GM23338 (cell line): Measurements from ENCODE around the gene SCP2. TPM values are rescaled to one million over a fixed set of nuclear protein-coding genes. Genes with fewer than 3 reads are reported as not detected.
A peak's percentile ranks its signal among the peaks of the same experiment; 100 is the strongest.

Experiments
- ATAC-seq: fragments of 200-7000 bp; cut with Tn5 transposase; 3 replicates; pipeline ENCODE4 v1.9.1; 2020
- DNase-seq: peaks from one replicate; pipeline ENCODE4 v3.0.0-alpha.2; 2015; ENCODE audit warnings: low spot score
- H2AFZ ChIP-seq: fragments of 200-600 bp; sonication (generic); 2 replicates; pipeline ENCODE4 v1.8.0; 2016; ENCODE audit warnings: antibody characterized with exemption, mild to moderate bottlenecking, moderate library complexity
- H3F3A ChIP-seq: fragments of 200-600 bp; sonication (generic); replicated peaks from 2 replicates; pipeline ENCODE4 v1.8.0; 2017; ENCODE audit warnings: antibody characterized with exemption, mixed run types, low read depth
- H3K27ac ChIP-seq: fragments of 200-600 bp; sonication (generic); 2 replicates; pipeline ENCODE4 v1.6.1; 2016; ENCODE audit warnings: low read depth
- H3K27me3 ChIP-seq: fragments of 200-600 bp; sonication (generic); 2 replicates; pipeline ENCODE4 v1.8.0; 2016; ENCODE audit warnings: mild to moderate bottlenecking, mixed run types, moderate library complexity; ENCODE audit not compliant: insufficient read depth
- H3K36me3 ChIP-seq: fragments of 200-600 bp; sonication (generic); 2 replicates; pipeline ENCODE4 v1.8.0; 2016; ENCODE audit warnings: mild to moderate bottlenecking; ENCODE audit not compliant: insufficient read depth
- H3K4me1 ChIP-seq: fragments of 200-600 bp; sonication (generic); 2 replicates; pipeline ENCODE4 v1.8.0; 2016; ENCODE audit warnings: mild to moderate bottlenecking, moderate library complexity; ENCODE audit not compliant: insufficient read depth
- H3K4me2 ChIP-seq: fragments of 200-600 bp; sonication (generic); 2 replicates; pipeline ENCODE4 v1.7.1; 2017; ENCODE audit warnings: mixed run types
- H3K4me3 ChIP-seq: fragments of 200-600 bp; sonication (generic); 2 replicates; pipeline ENCODE4 v1.6.1; 2016; ENCODE audit warnings: mixed run types
- H3K79me2 ChIP-seq: fragments of 200-600 bp; sonication (generic); replicated peaks from 2 replicates; pipeline ENCODE4 v1.8.0; 2017; ENCODE audit warnings: mild to moderate bottlenecking; ENCODE audit not compliant: insufficient read depth
- H3K9me2 ChIP-seq: fragments of 200-600 bp; sonication (generic); 2 replicates; pipeline ENCODE4 v1.8.0; 2017; ENCODE audit not compliant: insufficient read depth
- H4K20me1 ChIP-seq: fragments of 200-600 bp; sonication (generic); replicated peaks from 2 replicates; pipeline ENCODE4 v1.8.0; 2017; ENCODE audit warnings: mild to moderate bottlenecking; ENCODE audit not compliant: insufficient read depth
- H3K27ac Mint-ChIP-seq: 2 replicates; pipeline ENCODE4 v1.8.0; 2020; ENCODE audit warnings: inconsistent platforms, mild to moderate bottlenecking, moderate library complexity, mixed read lengths
- H3K27me3 Mint-ChIP-seq: 3 replicates; pipeline ENCODE4 v1.8.0; 2022; ENCODE audit warnings: low read depth, mild to moderate bottlenecking, moderate library complexity, mixed read lengths, inconsistent platforms; ENCODE audit not compliant: insufficient read depth, poor library complexity
- H3K36me3 Mint-ChIP-seq: 3 replicates; pipeline ENCODE4 v1.8.0; 2021; ENCODE audit warnings: low read depth, mild to moderate bottlenecking, inconsistent platforms, moderate library complexity, mixed read lengths
- H3K4me1 Mint-ChIP-seq: 3 replicates; pipeline ENCODE4 v1.8.0; 2020; ENCODE audit warnings: mild to moderate bottlenecking, inconsistent platforms, mixed read lengths
- H3K4me3 Mint-ChIP-seq: 3 replicates; pipeline ENCODE4 v1.8.0; 2021; ENCODE audit warnings: moderate library complexity, mild to moderate bottlenecking, inconsistent platforms, mixed read lengths
- H3K9me3 Mint-ChIP-seq: 3 replicates; pipeline ENCODE4 v1.8.0; 2020; ENCODE audit warnings: moderate library complexity, mild to moderate bottlenecking, inconsistent platforms, mixed read lengths
- CREB1 ChIP-seq: fragments of 250-450 bp; sonication (Bioruptor Pico); IDR thresholded peaks from 2 replicates; pipeline ENCODE4 v1.5.0; 2020; ENCODE audit warnings: low read depth, mild to moderate bottlenecking, moderate library complexity
- EZH2phosphoT487 ChIP-seq: fragments of 200-600 bp; sonication (generic); IDR thresholded peaks from one replicate; pipeline ENCODE4 v1.8.1; 2018; ENCODE audit warnings: antibody characterized with exemption; ENCODE audit not compliant: unreplicated experiment
- POLR2AphosphoS5 ChIP-seq: IDR thresholded peaks from 2 replicates; pipeline ENCODE4 v1.6.1; 2016; ENCODE audit warnings: antibody characterized with exemption, low read depth
- ZNF114 ChIP-seq: fragments of 250-450 bp; sonication (Bioruptor Pico); IDR thresholded peaks from 2 replicates; pipeline ENCODE4 v1.5.0; 2020; ENCODE audit warnings: mild to moderate bottlenecking, moderate library complexity
- ZNF331 ChIP-seq: fragments of 250-450 bp; sonication (Bioruptor Pico); IDR thresholded peaks from 2 replicates; pipeline ENCODE4 v1.5.0; 2020; ENCODE audit warnings: low read depth, mild to moderate bottlenecking, moderate library complexity
- ZNF462 ChIP-seq: fragments of 250-450 bp; sonication (Bioruptor Pico); IDR thresholded peaks from 2 replicates; pipeline ENCODE4 v1.5.0; 2020; ENCODE audit warnings: mild to moderate bottlenecking, moderate library complexity
- polyA plus RNA-seq: library from polyadenylated mRNA; unstranded; fragments of >200 nt; fragmentation: Nextera tagmentation; extraction: Ambion mirVana; gene quantifications from 2 replicates; pipeline ENCODE4 v1.2.1, GENCODE V29; 2016
- total RNA-seq: library from RNA; depleted of rRNA; stranded (reverse); fragments of >200 nt; shearing (Covaris generic); gene quantifications from 2 replicates; pipeline ENCODE4 v1.2.3, GENCODE V29; 2014

Gene SCP2
- total and polyA plus RNA-seq, 2 experiments from 2014 or later = 66.3 to 116 TPM

DNA sequence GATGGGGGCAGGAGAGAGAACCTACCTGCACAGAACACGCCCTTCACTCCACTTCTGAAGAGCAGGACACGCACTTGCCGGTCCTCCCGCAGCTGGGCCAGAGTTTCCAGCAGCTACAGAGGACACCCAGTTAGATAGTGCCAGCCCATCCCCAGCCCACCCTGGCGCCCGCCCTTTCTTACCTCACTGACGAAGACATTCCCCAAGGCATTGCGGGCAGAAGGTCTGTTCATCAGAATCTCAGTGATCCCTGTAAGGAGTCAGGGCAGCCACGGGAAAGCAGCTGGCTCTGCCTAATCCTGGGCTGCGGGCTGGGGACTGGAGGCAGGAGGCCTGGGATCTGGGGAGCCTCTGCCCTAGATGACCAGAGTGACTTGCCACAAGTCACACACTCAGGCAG lies 15.5 kb upstream of the SCP2 start:
- H3K36me3 ChIP-seq = no peaks in the 10 kb centered on the region
- Mint-ChIP-seq H3K27me3 (peaks cover 2% of the 10 kb centered on the region), H3K27ac (no peak overlapping the region), H3K4me3 (no peak overlapping the region), H3K36me3 (no peaks in the 10 kb centered on the region), H3K9me3 (no peaks in the 10 kb centered on the region), H3K4me1 (no peaks in the 10 kb centered on the region; the same call in 1 of the 3 replicates)
- H3K4me2 ChIP-seq = no peak overlapping the region
- ATAC-seq (peak; percentile 29), DNase-seq (no peak)
- H3K9me2 ChIP-seq = no peaks in the 10 kb centered on the region
- peaks cover 14% of the 10 kb centered on the region for H3K4me1 ChIP-seq
- H3K4me3 ChIP-seq = no peak overlapping the region
- no peaks in the 10 kb centered on the region for H3K79me2 ChIP-seq
- H3K27ac ChIP-seq = 0 out of 2 replicates have a peak overlapping the region, but pooled peaks have one; percentile 39
- no peaks in the 10 kb centered on the region for H3K27me3 ChIP-seq
- no peak overlapping the region for H2AFZ ChIP-seq
- H3F3A ChIP-seq = no peaks in the 10 kb centered on the region
- TF ChIP-seq ZNF462 (CRISPR knock-in tag) (no peak), ZNF114 (CRISPR knock-in tag) (no peak), POLR2AphosphoS5 (no peak), EZH2phosphoT487 (no peak), ZNF331 (CRISPR knock-in tag) (no peak), CREB1 (CRISPR knock-in tag) (no peak)
- no peaks in the 10 kb centered on the region for H4K20me1 ChIP-seq

DNA sequence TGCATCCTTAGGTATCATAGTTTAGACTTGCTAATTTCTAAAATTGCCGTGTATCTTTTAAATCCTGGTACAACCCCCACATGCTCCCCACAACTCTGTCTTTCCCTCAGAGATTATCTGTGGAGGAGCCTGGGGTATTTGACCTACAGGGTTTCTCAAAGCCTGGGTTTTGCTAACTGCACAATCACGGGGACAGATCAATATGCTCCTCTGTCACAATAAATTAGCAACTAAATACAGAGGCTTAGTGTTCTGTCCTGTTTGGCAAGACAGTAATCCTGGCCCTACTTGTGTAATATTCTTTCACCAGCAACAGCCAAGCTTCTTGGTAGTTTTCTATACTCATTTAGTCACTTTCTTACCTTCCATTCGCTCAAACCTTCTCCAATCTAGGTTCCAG lies 14.1 kb upstream of the SCP2 start:
- no peaks in the 10 kb centered on the region for H3K36me3 Mint-ChIP-seq
- H3K27ac ChIP-seq = no peak overlapping the region
- H3K4me2 ChIP-seq = no peak overlapping the region
- no peaks in the 10 kb centered on the region for H3K79me2 ChIP-seq
- no peak overlapping the region for H3K4me3 ChIP-seq
- no peak overlapping the region for H3K4me3 Mint-ChIP-seq
- H3K27me3 Mint-ChIP-seq = no peaks in the 10 kb centered on the region
- H3K9me2 ChIP-seq = no peaks in the 10 kb centered on the region
- no peak overlapping the region for H2AFZ ChIP-seq
- H3K4me1 Mint-ChIP-seq = no peaks in the 10 kb centered on the region; the same call in 1 of the 3 replicates
- no peak for DNase-seq
- no peaks in the 10 kb centered on the region for H3K9me3 Mint-ChIP-seq
- no peaks in the 10 kb centered on the region for H3K27me3 ChIP-seq
- peaks cover 14% of the 10 kb centered on the region for H3K4me1 ChIP-seq
- no peaks in the 10 kb centered on the region for H3K36me3 ChIP-seq
- no peaks in the 10 kb centered on the region for H3F3A ChIP-seq
- ATAC-seq = no peak
- no peak overlapping the region for H3K27ac Mint-ChIP-seq
- no peaks in the 10 kb centered on the region for H4K20me1 ChIP-seq
- TF ChIP-seq ZNF331 (CRISPR knock-in tag) = no peak
- TF ChIP-seq ZNF462 (CRISPR knock-in tag) = no peak
- no peak for TF ChIP-seq EZH2phosphoT487
